ENCODE measurements around the gene TTC1.

Gene TTC1

GRCh38 chr5:160087199-160087598, 78.3 kb downstream of the TTC1 start:
- no peak for TF ChIP-seq CTCF (IDR thresholded peaks at IDR 0.05; ENCODE audit: low read depth, low read length, poor library complexity, severe bottlenecking)
- no peak for TF ChIP-seq EZH2phosphoT487 (IDR thresholded peaks at IDR 0.05; ENCODE audit: borderline replicate concordance, low read length)
- peaks cover 3% of the 10 kb centered on the region for H3K36me3 ChIP-seq (ENCODE audit: control insufficient read depth, low read length)

GRCh38 chr5:160088805-160089204, 79.9 kb downstream of the TTC1 start:
- Histone ChIP-seq H3K4me1 (ENCODE audit: control insufficient read depth, low read length) (no peaks in the 10 kb centered on the region), H4K20me1 (ENCODE audit: control insufficient read depth, insufficient read depth, low read depth, low read length) (no peaks in the 10 kb centered on the region), H3K27ac (ENCODE audit: low read depth, low read length) (no peak overlapping the region), H3K9me2 (replicated peaks; ENCODE audit: control insufficient read depth, low read length) (no peaks in the 10 kb centered on the region), H3K4me2 (ENCODE audit: low read length) (no peak overlapping the region), H3K36me3 (ENCODE audit: control insufficient read depth, low read length) (peaks cover 19% of the 10 kb centered on the region), H3K9me3 (ENCODE audit: control insufficient read depth, insufficient read depth, low read length) (no peaks in the 10 kb centered on the region), H3F3A (ENCODE audit: control insufficient read depth, insufficient read depth) (no peaks in the 10 kb centered on the region; the same call in 1 of the 2 replicates), H3K4me3 (ENCODE audit: low read length) (no peak overlapping the region), H3K27me3 (ENCODE audit: control insufficient read depth, low read length) (no peaks in the 10 kb centered on the region), H3K79me2 (ENCODE audit: control insufficient read depth, low read length) (peaks cover 3% of the 10 kb centered on the region; the same call in 1 of the 2 replicates)
- TF ChIP-seq EZH2phosphoT487 (IDR thresholded peaks at IDR 0.05; ENCODE audit: borderline replicate concordance, low read length) (no peak), CTCF (IDR thresholded peaks at IDR 0.05; ENCODE audit: low read depth, low read length, poor library complexity, severe bottlenecking) (no peak)

More at GRCh38 chr5:160087199-160087598, 78.3 kb downstream of the TTC1 start:
- H3F3A ChIP-seq (ENCODE audit: control insufficient read depth, insufficient read depth): no peaks in the 10 kb centered on the region; the same call in 1 of the 2 replicates
- H3K9me3 ChIP-seq (ENCODE audit: control insufficient read depth, insufficient read depth, low read length): no peaks in the 10 kb centered on the region
- H3K79me2 ChIP-seq (ENCODE audit: control insufficient read depth, low read length): no peaks in the 10 kb centered on the region; the same call in 1 of the 2 replicates
- no peak overlapping the region for H3K4me3 ChIP-seq (ENCODE audit: low read length)
- no peaks in the 10 kb centered on the region for H3K27me3 ChIP-seq (ENCODE audit: control insufficient read depth, low read length)
- H3K4me1 ChIP-seq (ENCODE audit: control insufficient read depth, low read length): no peaks in the 10 kb centered on the region
- H3K27ac ChIP-seq (ENCODE audit: low read depth, low read length): no peak overlapping the region
- H4K20me1 ChIP-seq (ENCODE audit: control insufficient read depth, insufficient read depth, low read depth, low read length): no peaks in the 10 kb centered on the region
- no peaks in the 10 kb centered on the region for H3K9me2 ChIP-seq (replicated peaks; ENCODE audit: control insufficient read depth, low read length)
- H3K4me2 ChIP-seq (ENCODE audit: low read length): no peak overlapping the region

GRCh38 chr5:160089531-160089930, 80.6 kb downstream of the TTC1 start:
- no peaks in the 10 kb centered on the region for H3K9me3 ChIP-seq (ENCODE audit: control insufficient read depth, insufficient read depth, low read length)
- no peak overlapping the region for H3K4me3 ChIP-seq (ENCODE audit: low read length)
- peaks cover 26% of the 10 kb centered on the region for H3K36me3 ChIP-seq (ENCODE audit: control insufficient read depth, low read length)
- H3K9me2 ChIP-seq (replicated peaks; ENCODE audit: control insufficient read depth, low read length): no peaks in the 10 kb centered on the region
- no peaks in the 10 kb centered on the region for H3F3A ChIP-seq (ENCODE audit: control insufficient read depth, insufficient read depth)
- H3K4me2 ChIP-seq (ENCODE audit: low read length): no peak overlapping the region
- H4K20me1 ChIP-seq (ENCODE audit: control insufficient read depth, insufficient read depth, low read depth, low read length): no peaks in the 10 kb centered on the region
- H3K27me3 ChIP-seq (ENCODE audit: control insufficient read depth, low read length): no peaks in the 10 kb centered on the region
- H3K79me2 ChIP-seq (ENCODE audit: control insufficient read depth, low read length): peaks cover 5% of the 10 kb centered on the region
- no peak overlapping the region for H3K27ac ChIP-seq (ENCODE audit: low read depth, low read length)
- no peaks in the 10 kb centered on the region for H3K4me1 ChIP-seq (ENCODE audit: control insufficient read depth, low read length)
- TF ChIP-seq CTCF (IDR thresholded peaks at IDR 0.05; ENCODE audit: low read depth, low read length, poor library complexity, severe bottlenecking) (no peak), EZH2phosphoT487 (IDR thresholded peaks at IDR 0.05; ENCODE audit: borderline replicate concordance, low read length) (no peak)

All from DOHH2 (cell line).